ENCODE results near the gene RTN3. TPM values are rescaled to one million over a fixed set of nuclear protein-coding genes. Genes with fewer than 3 reads are reported as not detected.

RTN3 gene
- total RNA-seq, 2 donors from 2014 or later: 64.4 to 96.3 TPM

DNA sequence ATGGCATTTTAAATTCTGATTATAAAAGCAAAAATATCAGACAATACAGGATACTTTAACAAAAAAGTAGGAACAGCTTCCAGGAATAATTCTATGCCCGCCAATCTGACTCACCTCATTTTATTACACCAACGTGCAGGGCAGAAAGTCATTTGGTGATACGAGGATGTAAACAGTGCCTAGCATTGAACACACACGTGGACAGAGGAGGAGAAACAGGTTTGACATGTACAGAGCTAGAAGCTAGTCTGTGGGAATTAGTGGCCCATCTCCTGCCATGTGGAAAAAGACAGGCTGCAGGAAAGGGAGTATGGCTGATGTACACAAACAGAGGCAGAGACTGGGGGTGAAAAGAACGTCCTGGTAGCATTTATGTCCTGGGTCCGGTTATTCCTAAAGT, 123.0 kb downstream of the RTN3 start:
- TF ChIP-seq CTCF (IDR thresholded peaks at IDR 0.05): no peak
- no peak overlapping the region for H3K27ac ChIP-seq
- H3K27me3 ChIP-seq: no peaks in the 10 kb centered on the region
- H3K9me3 ChIP-seq: no peaks in the 10 kb centered on the region
- H3K4me1 ChIP-seq: no peaks in the 10 kb centered on the region
- H3K36me3 ChIP-seq: no peaks in the 10 kb centered on the region
- no peak overlapping the region for H3K4me3 ChIP-seq
- no peak for DNase-seq (ENCODE audit: low spot score)

- Histone ChIP-seq H3K27ac (no peak overlapping the region), H3K4me3 (no peak overlapping the region), H3K27me3 (no peaks in the 10 kb centered on the region), H3K36me3 (no peaks in the 10 kb centered on the region), H3K4me1 (no peaks in the 10 kb centered on the region), H3K9me3 (no peaks in the 10 kb centered on the region)
- no peak for TF ChIP-seq CTCF (IDR thresholded peaks at IDR 0.05)
- peak; percentile 59 for DNase-seq (ENCODE audit: low spot score)
Measured at GRCh38 chr11:63805844-63806415, 124.6 kb downstream of the RTN3 start.

Other genes starting within 250 kb of the RTN3 start
- gene PLAAT5, start 190.3 kb upstream of the RTN3 start, total RNA-seq: 1 to 10 TPM; 4.0 to 5.3 TPM
- 1 to 10 TPM in 1 of 2 donors, not detected in 1; 2.9 TPM for gene LGALS12, start 175.4 kb upstream of the RTN3 start, total RNA-seq
- 10 to 100 TPM; 11.3 to 18.2 TPM for gene PLAAT4, start 144.7 kb upstream of the RTN3 start, total RNA-seq
- not detected for gene PLAAT2, start 118.1 kb upstream of the RTN3 start, total RNA-seq
- 100 to 1,000 TPM; 111 TPM for gene PLAAT3, start 67.1 kb upstream of the RTN3 start, total RNA-seq
- gene ATL3, start 10.1 kb upstream of the RTN3 start, total RNA-seq: 10 to 100 TPM; 17.9 to 33.5 TPM
- gene ZFTA, start 87.3 kb downstream of the RTN3 start, total RNA-seq: 10 to 100 TPM; 12.2 to 18.5 TPM
- 10 to 100 TPM in 1 of 2 donors, 1 to 10 TPM in 1; 7.0 to 12.1 TPM for gene SPINDOC, start 132.0 kb downstream of the RTN3 start, total RNA-seq
- 10 to 100 TPM; 29.3 to 31.5 TPM for gene MARK2, start 157.6 kb downstream of the RTN3 start, total RNA-seq
- gene RCOR2, start 235.7 kb downstream of the RTN3 start, total RNA-seq: 1 to 10 TPM in 1 of 2 donors, under 1 TPM in 1; 0.90 to 1.7 TPM